HepG2 (cell line): Measurements from ENCODE around the gene SRP9. TPM values are rescaled to one million over a fixed set of nuclear protein-coding genes. Genes with fewer than 3 reads are reported as not detected.

Experiments
- ATAC-seq: fragments of 200-7000 bp; cut with Tn5 transposase; 3 replicates; pipeline ENCODE4 v1.9.1; 2020; ENCODE audit warnings: mild to moderate bottlenecking, moderate library complexity
- BruUV-seq: library from RNA; stranded (reverse); fragments of 400-500 nt; replicated peaks from 2 replicates; lab custom pipeline; 2021; lab: Mats Ljungman, UMichigan
- CTCF ChIA-PET: fragments of 300-600 bp; formaldehyde crosslinking; extraction: SDS; loops from one replicate; lab custom pipeline; 2021; ENCODE audit warnings: low total read pairs, inconsistent platforms, low intra/inter-chr PET ratio; lab: Yijun Ruan, JAX
- POLR2A ChIA-PET: fragments of 350-600 bp; sonication (Branson Sonifier 250); formaldehyde crosslinking; loops from one replicate; lab custom pipeline; 2020; ENCODE audit warnings: antibody characterized with exemption, inconsistent platforms; lab: Yijun Ruan, JAX
- DNase-seq: peaks from one replicate; pipeline ENCODE4 v3.0.0-alpha.2; 2015; ENCODE audit warnings: low spot score
- FAIRE-seq: peaks from 3 replicates; lab custom pipeline; 2011; peaks lifted over from hg19 to GRCh38; lab: Jason Lieb, UNC
- H2AFZ ChIP-seq: one replicate; pipeline ENCODE4 v1.6.1; 2011; ENCODE audit warnings: low read length, inconsistent platforms
- H3K27ac ChIP-seq: fragments of 300-600 bp; 3 replicates; pipeline ENCODE4 v1.8.0; 2011; ENCODE audit warnings: mixed run types, mild to moderate bottlenecking, mixed read lengths, low read length, inconsistent platforms; ENCODE audit not compliant: insufficient read depth; ENCODE audit errors: extremely low read length
- H3K27me3 ChIP-seq, 2 experiments: fragments of 200-600 bp in 1 of 2; 2 replicates in 1 of 2; 3 replicates in 1 of 2; pipeline versions ENCODE4 v1.6.0 to v1.8.0; 2011; ENCODE audit warnings: low read length in 2 of 2, mild to moderate bottlenecking in 2 of 2, moderate library complexity in 2 of 2, inconsistent platforms in 1 of 2; ENCODE audit not compliant: insufficient read depth in 2 of 2, control insufficient read depth in 1 of 2
- H3K36me3 ChIP-seq, 2 experiments: fragments of 200-600 bp in 1 of 2; replicated peaks in 1 of 2; 2 replicates in 1 of 2; 3 replicates in 1 of 2; pipeline versions ENCODE4 v1.5.1 to v1.8.0; 2011; ENCODE audit warnings: low read length in 2 of 2, inconsistent platforms in 1 of 2; ENCODE audit not compliant: insufficient read depth in 2 of 2, control insufficient read depth in 1 of 2
- H3K4me1 ChIP-seq: 2 replicates; pipeline ENCODE4 v1.5.1; 2012; ENCODE audit warnings: low read length, inconsistent platforms; ENCODE audit not compliant: insufficient read depth
- H3K4me2 ChIP-seq: 2 replicates; pipeline ENCODE4 v1.6.0; 2011; ENCODE audit warnings: low read depth, low read length, inconsistent platforms
- H3K4me3 ChIP-seq, 3 experiments: fragments of 200-600 bp in 1 of 3; sonication (generic), shearing (Covaris generic) in 1 of 3; replicated peaks in 1 of 3; 2 replicates each; pipeline ENCODE4 v1.5.1; 2011 to 2016; ENCODE audit warnings: low read length in 3 of 3, inconsistent platforms in 2 of 3, low read depth in 2 of 3, mild to moderate bottlenecking in 2 of 3, control low read depth in 1 of 3, mixed read lengths in 1 of 3; ENCODE audit not compliant: insufficient read depth in 1 of 3
- H3K79me2 ChIP-seq: one replicate; pipeline ENCODE4 v1.6.1; 2011; ENCODE audit warnings: low read length, inconsistent platforms; ENCODE audit not compliant: insufficient read depth
- H3K9ac ChIP-seq: 2 replicates; pipeline ENCODE4 v1.6.0; 2011; ENCODE audit warnings: mild to moderate bottlenecking, low read depth, low read length, inconsistent platforms; ENCODE audit not compliant: insufficient read depth
- H3K9me3 ChIP-seq: 2 replicates; pipeline ENCODE4 v1.5.1; 2012; ENCODE audit warnings: mild to moderate bottlenecking, low read length
- H4K20me1 ChIP-seq: 2 replicates; pipeline ENCODE4 v1.6.0; 2011; ENCODE audit warnings: inconsistent platforms, mild to moderate bottlenecking, low read length, moderate library complexity; ENCODE audit not compliant: insufficient read depth
- CHCHD3 ChIP-seq: sonication (generic); formaldehyde crosslinking; IDR thresholded peaks from 2 replicates; pipeline ENCODE4 v1.8.0; 2022; ENCODE audit warnings: mild to moderate bottlenecking, missing genetic modification reagents, moderate library complexity
- PCBP2 ChIP-seq: fragments of 200-400 bp; formaldehyde crosslinking; optimal IDR thresholded peaks from 2 replicates; pipeline ENCODE3; 2018; ENCODE audit warnings: low read length, low read depth; ENCODE audit not compliant: poor library complexity, severe bottlenecking
- POLR2A ChIP-seq, 2 experiments: IDR thresholded peaks; 2 replicates each; pipeline ENCODE4 v1.6.1; 2011; ENCODE audit warnings: low read depth in 2 of 2, low read length in 2 of 2, mild to moderate bottlenecking in 1 of 2, moderate library complexity in 1 of 2; ENCODE audit not compliant: insufficient read depth in 1 of 2
- RBFOX2 ChIP-seq: fragments of 200-400 bp; formaldehyde crosslinking; IDR thresholded peaks from 2 replicates; pipeline ENCODE4 v1.6.1; 2017; ENCODE audit warnings: low read depth, mild to moderate bottlenecking, low read length
- ZBTB39 ChIP-seq: sonication (generic); formaldehyde crosslinking; IDR thresholded peaks from 2 replicates; pipeline ENCODE4 v1.5.0; 2020; ENCODE audit warnings: missing genetic modification reagents
- WGBS: methylation state at CpG from one replicate; pipeline ENCODE4 v1.1.6; 2017; ENCODE audit warnings: low lambda C conversion rate; 5-methylcytosine and 5-hydroxymethylcytosine counted together
- in situ Hi-C: cut with HindIII; loops from 2 replicates; pipeline ENCODE4 v1.10.0; 2017; ENCODE audit warnings: low pct_unique_long_range_greater_than_20kb; ENCODE audit not compliant: extremely low pct_ligation_motif_present
- intact Hi-C: fragments of 100-400 bp; cut with micrococcal nuclease; formaldehyde crosslinking; loops from one replicate; pipeline ENCODE4 v1.10.0; 2022; ENCODE audit not compliant: unreplicated experiment
- polyA plus RNA-seq, 8 experiments: library from polyadenylated mRNA; depleted of rRNA in 3 of 8; stranded (reverse) in 7 of 8; unstranded in 1 of 8; fragments of >200 nt; fragmentation: Illumina TruSeq in 4 of 8; extraction: Trizol in 4 of 8; gene quantifications; 2 replicates each; pipeline versions ENCODE4 v1.2.1 to v1.2.3, GENCODE V29; 2011 to 2016; ENCODE audit warnings: low read depth in 4 of 8, missing spikeins in 1 of 8, mixed read lengths in 1 of 8; ENCODE audit not compliant: insufficient read depth in 1 of 8
- total RNA-seq, 5 experiments: library from RNA; depleted of rRNA; stranded (reverse); fragments of >200 nt; fragmentation: Illumina TruSeq; extraction: Trizol; gene quantifications; 2 replicates each; pipeline ENCODE4 v1.2.3, GENCODE V29; 2016; ENCODE audit warnings: low read depth in 1 of 5

SRP9 gene
- total and polyA plus RNA-seq, 2 of the 13 experiments (the other 11 are each of a cell fraction or from before 2014, with no cell fraction given): 251 to 307 TPM

DNA sequence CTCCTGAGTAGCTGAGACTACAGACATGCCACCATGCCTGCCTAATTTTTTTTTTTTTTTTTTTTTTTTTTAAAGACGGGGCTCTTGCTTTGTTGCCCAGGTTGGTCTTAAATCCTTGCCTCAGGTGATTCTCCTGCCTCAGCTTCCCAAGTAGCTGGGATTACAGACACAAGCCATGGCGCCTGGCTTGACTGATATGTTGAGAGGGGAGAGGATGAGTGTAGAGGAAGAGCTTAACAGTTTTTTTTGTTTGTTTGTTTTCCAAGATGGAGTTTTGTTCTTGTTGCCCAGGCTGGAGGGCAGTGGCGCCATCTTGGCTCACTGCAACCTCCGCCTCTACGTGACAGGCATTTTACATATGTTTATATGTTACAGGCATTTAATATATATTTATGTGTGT is 2.5 kb downstream of the SRP9 start:
- in situ Hi-C loops: no loop called here

More for the DNA sequence above, 2.5 kb downstream of the SRP9 start:
- FAIRE-seq: no peak
- Histone ChIP-seq H3K4me1 (peaks cover 52% of the 10 kb centered on the region), H2AFZ (no peak overlapping the region), H3K9ac (no peak overlapping the region), H3K27me3 (no peaks in the 10 kb centered on the region; a peak in 1 of 5 replicates), H4K20me1 (peaks cover 35% of the 10 kb centered on the region), H3K36me3 (peaks cover 2 to 3% of the 10 kb centered on the region in 2 experiments; a peak in 4 of 5 replicates), H3K4me3 (no peak overlapping the region; a peak in 1 of 6 replicates), H3K79me2 (peaks cover 61% of the 10 kb centered on the region), H3K4me2 (peak overlapping the region; percentile 90), H3K27ac (no peak overlapping the region), H3K9me3 (no peaks in the 10 kb centered on the region)
- intact Hi-C loops: no loop called here
- WGBS: 100% methylated on average over 5 of the region's 5 CpGs
- ChIA-PET CTCF (no interaction called here), POLR2A (interaction anchor here (6.6 kb wide), 1 partner anchor 31 kb away, joined by 87 read pairs; the partner anchor contains the start of gene EPHX1)
- no peak for DNase-seq
- no peak for ATAC-seq
- BruUV-seq: no TSS peak
- TF ChIP-seq PCBP2 (no peak), CHCHD3 (no peak), RBFOX2 (0 out of 2 replicates have a peak, but pooled peaks have one; percentile 28), POLR2A (IDR thresholded peaks at IDR 0.05; ENCODE audit: insufficient read depth in 1 of 2, low read depth in 2 of 2, low read length in 2 of 2) (peak in 1 of 2 experiments; percentile 20; a peak in 1 of 4 replicates), ZBTB39 (CRISPR knock-in tag) (no peak)
